ENCODE results near the gene TBX1. TPM values are rescaled to one million over a fixed set of nuclear protein-coding genes. Genes with fewer than 3 reads are reported as not detected.

TBX1 gene
- polyA plus RNA-seq, 3 donors: not detected

GRCh38 chr22:19810381-19811201 lies 50.0 kb downstream of the TBX1 start:
- DNase-seq: no peak
- Histone ChIP-seq H3K4me1 (ENCODE audit: control insufficient read depth in 1 of 2, insufficient read depth in 2 of 2, low read length in 2 of 2) (no peaks in the 10 kb centered on the region), H3K9me3 (replicated peaks in 1 of 2; ENCODE audit: control insufficient read depth in 1 of 2, insufficient read depth in 1 of 2, low read length in 2 of 2) (no peaks in the 10 kb centered on the region), H4K20me1 (ENCODE audit: insufficient read depth, low read length) (no peaks in the 10 kb centered on the region), H3K79me2 (ENCODE audit: insufficient read depth, low read length) (no peaks in the 10 kb centered on the region), H3K4me3 (replicated peaks in 1 of 3; ENCODE audit: low read depth in 2 of 3, low read length in 3 of 3) (no peak overlapping the region), H3K36me3 (replicated peaks in 1 of 2; ENCODE audit: control insufficient read depth in 1 of 2, insufficient read depth in 2 of 2, low read length in 2 of 2) (no peaks in the 10 kb centered on the region), H3K27ac (ENCODE audit: low read depth in 1 of 2, low read length in 2 of 2) (no peak overlapping the region), H3K9ac (ENCODE audit: insufficient read depth, low read length, poor library complexity, severe bottlenecking) (no peak overlapping the region), H3K27me3 (ENCODE audit: control insufficient read depth in 2 of 2, insufficient read depth in 2 of 2, low read length in 2 of 2) (no peaks in the 10 kb centered on the region), H3K4me2 (replicated peaks; ENCODE audit: extremely low read depth, low read length, poor library complexity, severe bottlenecking) (no peak overlapping the region), H2AFZ (ENCODE audit: insufficient read depth, low read depth, low read length, poor library complexity, severe bottlenecking) (no peak overlapping the region)
- Mint-ChIP-seq H3K27me3 (ENCODE audit: low read depth in 3 of 3) (peaks cover 0 to 4% (median 0%) of the 10 kb centered on the region in 3 donors), H3K27ac (no peak overlapping the region), H3K4me1 (no peaks in the 10 kb centered on the region), H3K36me3 (no peaks in the 10 kb centered on the region), H3K4me3 (peak overlapping the region in 1 of 2 donors; percentile 24), H3K9me3 (peaks cover 0 to 4% (median 0%) of the 10 kb centered on the region in 7 donors)
- no peak for TF ChIP-seq CTCF (IDR thresholded peaks at IDR 0.05)
- intact Hi-C loops (cut with micrococcal nuclease): no loop called here
- 99% methylated on average over 15 of the region's 23 CpGs for WGBS (ENCODE audit: insufficient coverage)

GRCh38 chr22:19811211-19811621 lies 50.6 kb downstream of the TBX1 start:
- intact Hi-C loops (cut with micrococcal nuclease): no loop called here
- peaks cover 0 to 4% (median 0%) of the 10 kb centered on the region in 7 donors for H3K9me3 Mint-ChIP-seq
- H3K27ac Mint-ChIP-seq: no peak overlapping the region
- peaks cover 0 to 4% (median 2%) of the 10 kb centered on the region in 3 donors for H3K27me3 Mint-ChIP-seq (ENCODE audit: low read depth in 3 of 3)
- no peak overlapping the region for H3K4me3 Mint-ChIP-seq
- H4K20me1 ChIP-seq (ENCODE audit: insufficient read depth, low read length): no peaks in the 10 kb centered on the region
- no peaks in the 10 kb centered on the region for H3K9me3 ChIP-seq (replicated peaks in 1 of 2; ENCODE audit: control insufficient read depth in 1 of 2, insufficient read depth in 1 of 2, low read length in 2 of 2)
- H3K36me3 Mint-ChIP-seq: no peaks in the 10 kb centered on the region
- no peaks in the 10 kb centered on the region for H3K27me3 ChIP-seq (ENCODE audit: control insufficient read depth in 2 of 2, insufficient read depth in 2 of 2, low read length in 2 of 2)
- no peaks in the 10 kb centered on the region for H3K4me1 Mint-ChIP-seq
- no peaks in the 10 kb centered on the region for H3K79me2 ChIP-seq (ENCODE audit: insufficient read depth, low read length)
- TF ChIP-seq CTCF (IDR thresholded peaks at IDR 0.05): no peak
- WGBS (ENCODE audit: insufficient coverage): 97% methylated on average over 12 of the region's 12 CpGs
- DNase-seq: no peak
- no peak overlapping the region for H2AFZ ChIP-seq (ENCODE audit: insufficient read depth, low read depth, low read length, poor library complexity, severe bottlenecking)
- no peak overlapping the region for H3K27ac ChIP-seq (ENCODE audit: low read depth in 1 of 2, low read length in 2 of 2)
- H3K36me3 ChIP-seq (replicated peaks in 1 of 2; ENCODE audit: control insufficient read depth in 1 of 2, insufficient read depth in 2 of 2, low read length in 2 of 2): no peaks in the 10 kb centered on the region
- H3K4me3 ChIP-seq (replicated peaks in 1 of 3; ENCODE audit: low read depth in 2 of 3, low read length in 3 of 3): no peak overlapping the region
- H3K9ac ChIP-seq (ENCODE audit: insufficient read depth, low read length, poor library complexity, severe bottlenecking): no peak overlapping the region
- H3K4me1 ChIP-seq (ENCODE audit: control insufficient read depth in 1 of 2, insufficient read depth in 2 of 2, low read length in 2 of 2): no peaks in the 10 kb centered on the region
- H3K4me2 ChIP-seq (replicated peaks; ENCODE audit: extremely low read depth, low read length, poor library complexity, severe bottlenecking): no peak overlapping the region

All from CD14-positive monocyte (primary cell).